Femur (tissue), 1 donor: ENCODE measurements around the gene ELAVL1.
"Not testable (repeated sequence)": the region's sequence is repeated elsewhere in the genome, so short reads cannot be mapped to it uniquely, and the experiment has no call there.

Experiments
- DNase-seq: peaks from one replicate; pipeline ENCODE4 v3.0.0-alpha.2; 2017

Gene ELAVL1

GRCh38 chr19:8005534-8006256, at the start of gene ELAVL1:
TSS of gene ELAVL1 (minus strand) at chr19:8005641. CDS start at chr19:7991815, 13,826 bp downstream.
- DNase-seq = peak; percentile 92

GRCh38 chr19:8054169-8054568, 48.7 kb upstream of the ELAVL1 start:
- no peak for DNase-seq

- no peak for DNase-seq
These were observed 47.0 kb upstream of the ELAVL1 start, which contains the start of gene CCL25 for GRCh38 chr19:8052464-8052859. TSS of gene CCL25 (plus strand) at chr19:8052760. CDS start at chr19:8053050, 290 bp downstream.

- peak; percentile 92 for DNase-seq
These were observed 45.0 kb upstream of the ELAVL1 start for GRCh38 chr19:8050274-8051096.

GRCh38 chr19:8046569-8047165, 41.2 kb upstream of the ELAVL1 start:
- no peak for DNase-seq

- DNase-seq = no peak
These were observed 40.6 kb upstream of the ELAVL1 start for GRCh38 chr19:8045872-8046568.

- no peak for DNase-seq
These were observed 38.6 kb upstream of the ELAVL1 start for GRCh38 chr19:8044018-8044417.

GRCh38 chr19:8042900-8043299, 37.5 kb upstream of the ELAVL1 start:
- DNase-seq = no peak

- no peak for DNase-seq
These were observed 36.1 kb upstream of the ELAVL1 start for GRCh38 chr19:8041531-8041931.

- no peak for DNase-seq
These were observed 33.8 kb upstream of the ELAVL1 start for GRCh38 chr19:8039231-8039630.

GRCh38 chr19:8038815-8039214, 33.4 kb upstream of the ELAVL1 start:
- DNase-seq = no peak

GRCh38 chr19:8036434-8037099, 31.1 kb upstream of the ELAVL1 start:
- peak; percentile 69 for DNase-seq

- no peak for DNase-seq
These were observed 28.7 kb upstream of the ELAVL1 start for GRCh38 chr19:8034178-8034525.

GRCh38 chr19:8033287-8034177, 28.1 kb upstream of the ELAVL1 start:
- not testable (repeated sequence) for DNase-seq

- no peak for DNase-seq
These were observed 25.5 kb upstream of the ELAVL1 start for GRCh38 chr19:8030960-8031359.

- peak; percentile 43 for DNase-seq
These were observed 23.6 kb upstream of the ELAVL1 start for GRCh38 chr19:8028951-8029491.

GRCh38 chr19:8025316-8025715, 19.9 kb upstream of the ELAVL1 start:
- no peak for DNase-seq

GRCh38 chr19:8024256-8024655, 18.8 kb upstream of the ELAVL1 start:
- DNase-seq = not testable (repeated sequence)

- no peak for DNase-seq
These were observed 17.9 kb upstream of the ELAVL1 start for GRCh38 chr19:8023371-8023770.

- no peak for DNase-seq
These were observed 16.8 kb upstream of the ELAVL1 start for GRCh38 chr19:8022275-8022674.

- DNase-seq = no peak
These were observed 15.9 kb upstream of the ELAVL1 start for GRCh38 chr19:8021374-8021773.
